Measurements from ENCODE around the gene CSF1R. TPM values are rescaled to one million over a fixed set of nuclear protein-coding genes. Genes with fewer than 3 reads are reported as not detected.
A peak's percentile ranks its signal among the peaks of the same experiment; 100 is the strongest.

Gene CSF1R
- total RNA-seq (2014; rRNA removed; shearing (Covaris generic)): 1.2 TPM in 1 of 2 replicates, not detected in the other

- Histone ChIP-seq H3K27me3 (replicated peaks) (no peaks in the 10 kb centered on the region), H3K36me3 (no peaks in the 10 kb centered on the region), H3K9me3 (replicated peaks) (no peaks in the 10 kb centered on the region), H3K27ac (peak within 1 kb of the TSS; percentile 14; the same call in 1 of the 2 replicates), H3K4me1 (replicated peaks) (peaks cover 18% of the 10 kb centered on the region), H3K4me3 (no peak within 1 kb of the TSS)
- DNase-seq (ENCODE audit: low read depth in 1 of 2, low spot score in 2 of 2): peak in 1 of 2 experiments; percentile 44
Observed at GRCh38 chr5:150085950-150086715, at the start of gene CSF1R. CSF1R (minus strand) TSS chr5:150086554; CDS start chr5:150086427, 127 bp downstream.

GRCh38 chr5:150135557-150136304 lies 49.4 kb upstream of the CSF1R start:
- Histone ChIP-seq H3K27ac (no peak overlapping the region), H3K27me3 (replicated peaks) (no peaks in the 10 kb centered on the region), H3K9me3 (replicated peaks) (no peaks in the 10 kb centered on the region), H3K4me1 (replicated peaks) (peaks cover 59% of the 10 kb centered on the region), H3K4me3 (no peak overlapping the region), H3K36me3 (peaks cover 74% of the 10 kb centered on the region)
- no peak for DNase-seq (ENCODE audit: low read depth in 1 of 2, low spot score in 2 of 2)

- no peaks in the 10 kb centered on the region for H3K9me3 ChIP-seq (replicated peaks)
- peaks cover 83% of the 10 kb centered on the region for H3K36me3 ChIP-seq
- H3K4me1 ChIP-seq (replicated peaks): peaks cover 58% of the 10 kb centered on the region
- H3K4me3 ChIP-seq: no peak overlapping the region
- no peak for DNase-seq (ENCODE audit: low read depth in 1 of 2, low spot score in 2 of 2)
- no peaks in the 10 kb centered on the region for H3K27me3 ChIP-seq (replicated peaks)
- no peak overlapping the region for H3K27ac ChIP-seq
Observed at GRCh38 chr5:150134198-150134588, 47.8 kb upstream of the CSF1R start.

GRCh38 chr5:150133581-150134197 lies 47.3 kb upstream of the CSF1R start:
- DNase-seq (ENCODE audit: low read depth in 1 of 2, low spot score in 2 of 2): no peak
- no peaks in the 10 kb centered on the region for H3K27me3 ChIP-seq (replicated peaks)
- H3K27ac ChIP-seq: no peak overlapping the region
- H3K4me3 ChIP-seq: no peak overlapping the region
- no peaks in the 10 kb centered on the region for H3K9me3 ChIP-seq (replicated peaks)
- peaks cover 53% of the 10 kb centered on the region for H3K4me1 ChIP-seq (replicated peaks)
- H3K36me3 ChIP-seq: peaks cover 88% of the 10 kb centered on the region

GRCh38 chr5:150132740-150133139 lies 46.4 kb upstream of the CSF1R start:
- H3K36me3 ChIP-seq: peaks cover 98% of the 10 kb centered on the region

GRCh38 chr5:150131978-150132694 lies 45.8 kb upstream of the CSF1R start:
- no peak overlapping the region for H3K4me3 ChIP-seq
- no peaks in the 10 kb centered on the region for H3K9me3 ChIP-seq (replicated peaks)
- H3K4me1 ChIP-seq (replicated peaks): peaks cover 37% of the 10 kb centered on the region
- DNase-seq (ENCODE audit: low read depth in 1 of 2, low spot score in 2 of 2): no peak
- peaks cover 98% of the 10 kb centered on the region for H3K36me3 ChIP-seq
- no peaks in the 10 kb centered on the region for H3K27me3 ChIP-seq (replicated peaks)
- H3K27ac ChIP-seq: no peak overlapping the region

More at GRCh38 chr5:150132740-150133139, 46.4 kb upstream of the CSF1R start:
- H3K9me3 ChIP-seq (replicated peaks): no peaks in the 10 kb centered on the region
- H3K27ac ChIP-seq: no peak overlapping the region
- H3K4me1 ChIP-seq (replicated peaks): peaks cover 43% of the 10 kb centered on the region
- no peak overlapping the region for H3K4me3 ChIP-seq
- no peak for DNase-seq (ENCODE audit: low read depth in 1 of 2, low spot score in 2 of 2)
- no peaks in the 10 kb centered on the region for H3K27me3 ChIP-seq (replicated peaks)

GRCh38 chr5:150131461-150131860 lies 45.1 kb upstream of the CSF1R start:
- Histone ChIP-seq H3K9me3 (replicated peaks) (no peaks in the 10 kb centered on the region), H3K4me1 (replicated peaks) (peaks cover 31% of the 10 kb centered on the region), H3K27me3 (replicated peaks) (no peaks in the 10 kb centered on the region), H3K36me3 (peaks cover 98% of the 10 kb centered on the region), H3K27ac (no peak overlapping the region), H3K4me3 (no peak overlapping the region)
- DNase-seq (ENCODE audit: low read depth in 1 of 2, low spot score in 2 of 2): no peak

GRCh38 chr5:150130493-150130922 lies 44.2 kb upstream of the CSF1R start:
- peaks cover 29% of the 10 kb centered on the region for H3K4me1 ChIP-seq (replicated peaks)
- no peaks in the 10 kb centered on the region for H3K27me3 ChIP-seq (replicated peaks)
- H3K9me3 ChIP-seq (replicated peaks): no peaks in the 10 kb centered on the region
- peaks cover 98% of the 10 kb centered on the region for H3K36me3 ChIP-seq
- DNase-seq (ENCODE audit: low read depth in 1 of 2, low spot score in 2 of 2): no peak
- no peak overlapping the region for H3K27ac ChIP-seq
- H3K4me3 ChIP-seq: no peak overlapping the region

GRCh38 chr5:150129813-150130492 lies 43.6 kb upstream of the CSF1R start:
- Histone ChIP-seq H3K27ac (no peak overlapping the region), H3K27me3 (replicated peaks) (no peaks in the 10 kb centered on the region), H3K9me3 (replicated peaks) (no peaks in the 10 kb centered on the region), H3K4me3 (no peak overlapping the region), H3K36me3 (peaks cover 98% of the 10 kb centered on the region), H3K4me1 (replicated peaks) (peaks cover 29% of the 10 kb centered on the region)
- peak; percentile 77 to 84 for DNase-seq (ENCODE audit: low read depth in 1 of 2, low spot score in 2 of 2)

- Histone ChIP-seq H3K4me3 (no peak overlapping the region), H3K27me3 (replicated peaks) (no peaks in the 10 kb centered on the region), H3K4me1 (replicated peaks) (peaks cover 29% of the 10 kb centered on the region), H3K9me3 (replicated peaks) (no peaks in the 10 kb centered on the region), H3K36me3 (peaks cover 95% of the 10 kb centered on the region), H3K27ac (no peak overlapping the region)
- DNase-seq (ENCODE audit: low read depth in 1 of 2, low spot score in 2 of 2): no peak
Observed at GRCh38 chr5:150129454-150129812, 43.1 kb upstream of the CSF1R start.

GRCh38 chr5:150126921-150127265 lies 40.5 kb upstream of the CSF1R start:
- H3K36me3 ChIP-seq: peaks cover 93% of the 10 kb centered on the region
- H3K9me3 ChIP-seq (replicated peaks): no peaks in the 10 kb centered on the region
- no peak overlapping the region for H3K27ac ChIP-seq
- H3K4me3 ChIP-seq: no peak overlapping the region
- peaks cover 26% of the 10 kb centered on the region for H3K4me1 ChIP-seq (replicated peaks)
- DNase-seq (ENCODE audit: low read depth in 1 of 2, low spot score in 2 of 2): no peak
- H3K27me3 ChIP-seq (replicated peaks): no peaks in the 10 kb centered on the region

- Histone ChIP-seq H3K27ac (no peak overlapping the region), H3K36me3 (peaks cover 93% of the 10 kb centered on the region), H3K4me3 (no peak overlapping the region), H3K27me3 (replicated peaks) (no peaks in the 10 kb centered on the region), H3K9me3 (replicated peaks) (no peaks in the 10 kb centered on the region), H3K4me1 (replicated peaks) (peaks cover 21% of the 10 kb centered on the region)
- no peak for DNase-seq (ENCODE audit: low read depth in 1 of 2, low spot score in 2 of 2)
Observed at GRCh38 chr5:150126199-150126920, 40.0 kb upstream of the CSF1R start.

Measured in SJSA1 (cell line).